Gastroesophageal sphincter (tissue), 4 donors: ENCODE data around the gene CDH13. TPM values are rescaled to one million over a fixed set of nuclear protein-coding genes. Genes with fewer than 3 reads are reported as not detected.

Experiments used
- ATAC-seq: fragments of 150-250 bp; one replicate; pipeline ENCODE4 v1.9.1; 2016; ENCODE audit warnings: mild to moderate bottlenecking, moderate library complexity
- H3K27ac ChIP-seq, 4 donors: fragments of 200-600 bp; sonication (generic) in 3 of 4; 1 replicate in 3 of 4; 2 replicates in 1 of 4; pipeline ENCODE4 v1.5.1; 2016 to 2019
- H3K27me3 ChIP-seq: fragments of 200-600 bp; sonication (generic); one replicate; pipeline ENCODE4 v1.5.1; 2019
- H3K36me3 ChIP-seq, 2 donors: fragments of 200-600 bp; sonication (generic); one replicate each; pipeline ENCODE4 v1.5.1; 2019; ENCODE audit warnings: control low read depth in 1 of 2
- H3K4me1 ChIP-seq, 3 donors: fragments of 200-600 bp; sonication (generic); 1 replicate in 2 of 3; 2 replicates in 1 of 3; pipeline ENCODE4 v1.5.1; 2016 to 2019; ENCODE audit warnings: control low read depth in 2 of 3
- H3K4me3 ChIP-seq, 2 donors: fragments of 200-600 bp; sonication (generic); one replicate each; pipeline ENCODE4 v1.5.1; 2019; ENCODE audit warnings: mild to moderate bottlenecking in 1 of 2, moderate library complexity in 1 of 2
- H3K9me3 ChIP-seq, 3 donors: fragments of 200-600 bp; sonication (generic); one replicate each; pipeline ENCODE4 v1.5.1; 2017 to 2019; ENCODE audit warnings: control low read depth in 2 of 3
- CTCF ChIP-seq, 4 experiments: fragments of 200-600 bp in 2 of 4; fragments of 450-650 bp in 2 of 4; sonication (generic) in 1 of 4; IDR thresholded peaks; one replicate each; pipeline ENCODE4 v1.5.1; 2017 to 2019; ENCODE audit warnings: antibody characterized with exemption in 4 of 4, mild to moderate bottlenecking in 2 of 4, moderate library complexity in 2 of 4
- EP300 ChIP-seq: sonication (generic); formaldehyde crosslinking; IDR thresholded peaks from one replicate; pipeline ENCODE4 v1.6.1; 2017; ENCODE audit warnings: antibody characterized with exemption, mild to moderate bottlenecking
- POLR2A ChIP-seq, 2 donors: fragments of 450-650 bp; IDR thresholded peaks; one replicate each; pipeline ENCODE4 v1.6.1; 2017; ENCODE audit warnings: antibody characterized with exemption in 2 of 2, mild to moderate bottlenecking in 2 of 2, moderate library complexity in 1 of 2
- POLR2AphosphoS5 ChIP-seq: sonication (generic); formaldehyde crosslinking; IDR thresholded peaks from one replicate; pipeline ENCODE4 v1.6.1; 2017; ENCODE audit warnings: antibody characterized with exemption
- WGBS, 2 donors: methylation state at CpG; one replicate each; pipeline ENCODE4 v1.1.5; 2018; ENCODE audit warnings: low coverage in 1 of 2; 5-methylcytosine and 5-hydroxymethylcytosine counted together
- total RNA-seq, 4 donors: library from RNA; depleted of rRNA; stranded (reverse); fragments of >200 nt; gene quantifications; one replicate each; pipeline ENCODE4 v1.1.0, GENCODE V29; 2016

Gene CDH13
- total RNA-seq, 4 donors from 2014 or later = 4.2 to 22.3 (median 11.4) TPM

- no peak overlapping the region for H3K4me3 ChIP-seq
- peaks cover 0 to 13% (median 0%) of the 10 kb centered on the region in 3 donors for H3K9me3 ChIP-seq
- no peak overlapping the region for H3K27ac ChIP-seq
- peaks cover 0 to 12% (median 0%) of the 10 kb centered on the region in 3 donors for H3K4me1 ChIP-seq
- TF ChIP-seq POLR2AphosphoS5 (no peak), EP300 (no peak), CTCF (IDR thresholded peaks at IDR 0.05) (no peak), POLR2A (IDR thresholded peaks at IDR 0.05) (no peak)
- 86 to 89% methylated on average over 3 of the region's 3 CpGs for WGBS, 2 donors
- H3K36me3 ChIP-seq = no peaks in the 10 kb centered on the region
- no peak for ATAC-seq
- no peaks in the 10 kb centered on the region for H3K27me3 ChIP-seq
Observed at GRCh38 chr16:82732461-82732860, 105.7 kb downstream of the CDH13 start.

- ATAC-seq = no peak
- no peaks in the 10 kb centered on the region for H3K36me3 ChIP-seq
- no peaks in the 10 kb centered on the region for H3K9me3 ChIP-seq
- peaks cover 0 to 12% (median 0%) of the 10 kb centered on the region in 3 donors for H3K4me1 ChIP-seq
- no peak overlapping the region for H3K27ac ChIP-seq
- WGBS, 2 donors = 11 to 36% methylated on average over 2 to 3 of the region's 3 CpGs
- TF ChIP-seq POLR2A (IDR thresholded peaks at IDR 0.05) (no peak), POLR2AphosphoS5 (no peak), CTCF (IDR thresholded peaks at IDR 0.05) (no peak), EP300 (no peak)
- H3K27me3 ChIP-seq = no peaks in the 10 kb centered on the region
- H3K4me3 ChIP-seq = no peak overlapping the region
Observed at GRCh38 chr16:82735186-82735585, 108.4 kb downstream of the CDH13 start.

- TF ChIP-seq CTCF (IDR thresholded peaks at IDR 0.05) = no peak
- peak; percentile 37 for TF ChIP-seq POLR2AphosphoS5
- TF ChIP-seq EP300 = no peak
- TF ChIP-seq POLR2A (IDR thresholded peaks at IDR 0.05) = no peak
- peaks cover 0 to 12% (median 0%) of the 10 kb centered on the region in 3 donors for H3K4me1 ChIP-seq
- no peak overlapping the region for H3K27ac ChIP-seq
Observed at GRCh38 chr16:82735673-82736091, 108.9 kb downstream of the CDH13 start.

GRCh38 chr16:82736224-82736623, 109.5 kb downstream of the CDH13 start:
- ATAC-seq = no peak
- TF ChIP-seq POLR2A (IDR thresholded peaks at IDR 0.05) (no peak), POLR2AphosphoS5 (no peak), CTCF (IDR thresholded peaks at IDR 0.05) (no peak), EP300 (no peak)
- Histone ChIP-seq H3K27ac (no peak overlapping the region), H3K36me3 (no peaks in the 10 kb centered on the region), H3K4me1 (peaks cover 0 to 12% (median 0%) of the 10 kb centered on the region in 3 donors), H3K4me3 (no peak overlapping the region), H3K9me3 (no peaks in the 10 kb centered on the region), H3K27me3 (no peaks in the 10 kb centered on the region)
- 22 to 26% methylated on average over 2 of the region's 2 CpGs for WGBS, 2 donors

More at GRCh38 chr16:82735673-82736091, 108.9 kb downstream of the CDH13 start:
- H3K27me3 ChIP-seq = no peaks in the 10 kb centered on the region
- 31 to 33% methylated on average over 4 to 5 of the region's 5 CpGs for WGBS, 2 donors
- no peaks in the 10 kb centered on the region for H3K36me3 ChIP-seq
- H3K9me3 ChIP-seq = no peaks in the 10 kb centered on the region
- no peak overlapping the region for H3K4me3 ChIP-seq
- ATAC-seq = no peak

GRCh38 chr16:82738699-82739098, 111.9 kb downstream of the CDH13 start:
- H3K36me3 ChIP-seq = no peaks in the 10 kb centered on the region
- H3K27ac ChIP-seq = no peak overlapping the region
- TF ChIP-seq CTCF (IDR thresholded peaks at IDR 0.05) (no peak), POLR2AphosphoS5 (no peak)
- no peaks in the 10 kb centered on the region for H3K9me3 ChIP-seq
- no peaks in the 10 kb centered on the region for H3K27me3 ChIP-seq
- H3K4me1 ChIP-seq = peaks cover 0 to 12% (median 0%) of the 10 kb centered on the region in 3 donors
- 54 to 75% methylated on average over 3 of the region's 3 CpGs for WGBS, 2 donors
- H3K4me3 ChIP-seq = no peak overlapping the region
- ATAC-seq = no peak
